ENCODE data around the gene LORICRIN. TPM values are rescaled to one million over a fixed set of nuclear protein-coding genes. Genes with fewer than 3 reads are reported as not detected.
"Not testable (repeated sequence)": the region's sequence is repeated elsewhere in the genome, so short reads cannot be mapped to it uniquely, and the experiment has no call there.

Gene LORICRIN
- total RNA-seq, 4 donors from 2014 or later: not detected

DNA sequence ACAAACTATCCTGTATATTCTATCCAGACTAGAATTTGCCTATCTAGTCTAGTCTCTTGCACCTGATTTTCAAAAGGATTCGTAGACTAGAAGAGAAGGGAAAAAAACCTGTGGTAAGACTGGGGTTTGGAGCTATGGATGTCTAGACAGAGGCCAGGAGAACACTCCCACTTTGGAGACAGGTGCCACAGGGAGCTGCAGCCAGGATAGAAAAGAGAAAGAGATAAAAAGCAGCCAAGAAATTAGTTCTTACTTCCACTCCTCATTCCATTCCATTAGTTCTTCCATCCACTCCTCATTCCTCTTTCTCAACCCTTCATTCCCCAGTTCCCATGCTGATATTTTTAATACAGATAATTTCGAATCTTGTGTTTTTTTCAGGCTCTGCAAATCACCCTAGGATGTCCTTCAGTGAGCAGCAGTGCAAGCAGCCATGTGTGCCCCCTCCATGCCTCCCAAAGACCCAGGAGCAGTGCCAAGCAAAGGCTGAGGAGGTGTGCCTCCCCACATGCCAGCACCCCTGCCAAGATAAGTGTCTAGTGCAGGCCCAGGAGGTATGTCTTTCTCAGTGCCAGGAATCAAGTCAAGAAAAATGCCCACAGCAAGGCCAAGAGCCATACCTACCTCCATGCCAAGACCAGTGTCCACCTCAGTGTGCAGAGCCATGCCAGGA lies 41.6 kb upstream of the LORICRIN start:
- Histone ChIP-seq H3K27ac (no peak overlapping the region), H3K36me3 (no peaks in the 10 kb centered on the region), H3K27me3 (no peaks in the 10 kb centered on the region), H3K4me3 (no peak overlapping the region), H3K4me1 (no peaks in the 10 kb centered on the region), H3K9me3 (no peaks in the 10 kb centered on the region)
- TF ChIP-seq, protein P1, sequence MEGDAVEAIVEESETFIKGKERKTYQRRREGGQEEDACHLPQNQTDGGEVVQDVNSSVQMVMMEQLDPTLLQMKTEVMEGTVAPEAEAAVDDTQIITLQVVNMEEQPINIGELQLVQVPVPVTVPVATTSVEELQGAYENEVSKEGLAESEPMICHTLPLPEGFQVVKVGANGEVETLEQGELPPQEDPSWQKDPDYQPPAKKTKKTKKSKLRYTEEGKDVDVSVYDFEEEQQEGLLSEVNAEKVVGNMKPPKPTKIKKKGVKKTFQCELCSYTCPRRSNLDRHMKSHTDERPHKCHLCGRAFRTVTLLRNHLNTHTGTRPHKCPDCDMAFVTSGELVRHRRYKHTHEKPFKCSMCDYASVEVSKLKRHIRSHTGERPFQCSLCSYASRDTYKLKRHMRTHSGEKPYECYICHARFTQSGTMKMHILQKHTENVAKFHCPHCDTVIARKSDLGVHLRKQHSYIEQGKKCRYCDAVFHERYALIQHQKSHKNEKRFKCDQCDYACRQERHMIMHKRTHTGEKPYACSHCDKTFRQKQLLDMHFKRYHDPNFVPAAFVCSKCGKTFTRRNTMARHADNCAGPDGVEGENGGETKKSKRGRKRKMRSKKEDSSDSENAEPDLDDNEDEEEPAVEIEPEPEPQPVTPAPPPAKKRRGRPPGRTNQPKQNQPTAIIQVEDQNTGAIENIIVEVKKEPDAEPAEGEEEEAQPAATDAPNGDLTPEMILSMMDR (IDR thresholded peaks at IDR 0.05): no peak
- TF ChIP-seq POLR2A (IDR thresholded peaks at IDR 0.05): no peak
- no peak for DNase-seq

DNA sequence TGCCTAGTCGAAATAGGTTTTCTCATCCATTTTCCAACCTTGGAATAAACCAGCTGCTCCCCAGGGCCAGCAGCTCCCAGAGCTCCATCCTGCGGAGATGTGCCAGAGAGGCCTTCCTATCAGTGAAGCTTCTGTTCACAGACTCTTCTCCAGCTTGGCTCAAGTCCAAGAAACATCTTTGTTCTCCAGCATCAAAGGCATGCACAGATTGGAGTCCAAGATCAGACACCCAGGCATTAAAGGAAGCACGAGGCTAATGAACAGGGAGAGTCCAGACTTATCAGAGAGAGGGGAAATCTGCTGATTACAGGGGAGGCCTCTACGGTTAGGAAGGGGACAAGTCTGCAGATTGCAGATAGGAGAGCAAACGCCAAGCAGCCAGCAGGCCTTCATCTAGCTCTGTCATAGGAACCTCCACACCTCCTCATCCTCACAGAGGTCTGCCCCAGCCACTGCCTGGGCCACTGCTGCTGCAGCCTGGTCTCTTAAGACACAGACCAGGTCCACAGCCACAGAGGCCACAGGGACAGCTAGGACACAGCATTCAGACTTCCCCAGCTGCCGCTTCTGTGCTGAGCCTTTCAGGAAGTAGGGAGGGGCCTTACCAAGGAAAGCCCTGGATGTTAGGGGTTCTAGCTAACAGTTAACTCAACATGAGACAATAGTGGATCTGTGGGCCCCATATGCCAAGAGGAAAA lies 38.7 kb upstream of the LORICRIN start:
- Histone ChIP-seq H3K9me3 (no peaks in the 10 kb centered on the region), H3K4me1 (no peaks in the 10 kb centered on the region), H3K27ac (no peak overlapping the region), H3K27me3 (no peaks in the 10 kb centered on the region), H3K36me3 (no peaks in the 10 kb centered on the region), H3K4me3 (no peak overlapping the region)
- no peak for DNase-seq
- no peak for TF ChIP-seq POLR2A (IDR thresholded peaks at IDR 0.05)
- TF ChIP-seq, protein P1 (IDR thresholded peaks at IDR 0.05): no peak

DNA sequence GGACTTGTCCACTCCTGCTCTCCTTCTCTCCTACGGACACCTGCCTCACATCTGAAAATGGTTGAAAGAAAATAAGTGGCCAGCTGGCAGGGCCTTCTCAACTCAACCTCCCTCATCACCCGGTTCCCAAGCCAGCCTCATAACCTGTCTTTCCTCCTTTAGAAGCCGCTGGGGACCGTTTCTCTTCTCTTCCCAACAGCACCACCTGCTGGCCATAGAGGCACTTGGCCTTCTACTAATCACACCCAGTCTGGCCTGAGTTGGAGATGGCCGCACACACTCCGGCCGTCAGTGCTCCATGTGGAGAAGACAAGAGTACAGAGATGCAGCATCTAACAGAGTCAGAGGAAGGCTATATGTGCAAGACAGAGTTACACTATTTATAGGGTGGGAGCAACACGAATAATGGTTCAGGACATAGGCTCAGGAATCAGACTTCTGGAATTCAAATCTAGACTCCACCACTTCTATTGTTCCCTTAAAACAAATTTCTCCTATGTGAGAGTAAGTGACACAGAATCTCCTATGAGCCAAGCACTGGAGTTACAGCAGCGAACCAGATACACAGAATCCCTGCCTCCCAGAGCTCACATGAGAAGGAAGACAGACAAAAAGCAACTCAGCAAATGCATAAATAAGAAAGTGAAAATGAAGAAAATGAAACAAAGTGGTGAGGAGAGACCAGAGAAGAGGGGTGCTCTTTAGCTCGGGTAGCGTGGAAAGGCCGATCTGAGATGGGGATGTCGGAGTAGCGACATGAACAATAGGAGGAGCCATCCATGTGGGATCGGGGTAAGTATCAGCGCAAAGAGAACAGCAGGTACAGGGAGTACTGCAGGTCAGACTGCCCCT lies 36.2 kb upstream of the LORICRIN start:
- TF ChIP-seq, protein P1 (IDR thresholded peaks at IDR 0.05): peak in 5 of 6 experiments; percentile 9 to 71 (median 68)
- H3K9me3 ChIP-seq: not testable (repeated sequence)

DNA sequence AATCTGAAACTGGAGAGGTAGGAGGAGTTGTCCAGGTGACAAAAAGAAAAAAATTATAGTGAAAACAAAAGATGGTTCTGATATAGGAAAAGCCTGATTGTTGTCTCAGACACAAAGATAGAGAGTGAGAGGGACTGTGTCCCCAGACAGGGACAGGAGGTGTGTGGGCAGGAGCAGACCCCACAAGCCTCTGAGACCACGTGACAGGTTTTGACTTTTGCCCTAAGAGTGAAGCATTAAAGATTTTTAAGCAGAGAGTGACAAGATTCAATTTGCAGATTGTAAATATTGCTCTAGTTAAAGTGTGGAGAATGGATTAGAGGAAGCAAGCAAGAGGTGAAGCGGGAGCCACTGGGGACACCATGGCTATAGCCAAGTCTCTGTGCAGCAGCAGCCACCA lies 31.7 kb upstream of the LORICRIN start:
- TF ChIP-seq POLR2A (IDR thresholded peaks at IDR 0.05): no peak
- TF ChIP-seq, protein P1 (IDR thresholded peaks at IDR 0.05): no peak
- peaks cover 0 to 12% (median 0%) of the 10 kb centered on the region in 4 donors for H3K4me1 ChIP-seq

More for the DNA sequence above, 36.2 kb upstream of the LORICRIN start:
- H3K27me3 ChIP-seq, H3K27ac ChIP-seq, H3K4me3 ChIP-seq, H3K36me3 ChIP-seq, H3K4me1 ChIP-seq: not testable (repeated sequence)
- peak; percentile 49 to 87 (median 64) for DNase-seq

DNA sequence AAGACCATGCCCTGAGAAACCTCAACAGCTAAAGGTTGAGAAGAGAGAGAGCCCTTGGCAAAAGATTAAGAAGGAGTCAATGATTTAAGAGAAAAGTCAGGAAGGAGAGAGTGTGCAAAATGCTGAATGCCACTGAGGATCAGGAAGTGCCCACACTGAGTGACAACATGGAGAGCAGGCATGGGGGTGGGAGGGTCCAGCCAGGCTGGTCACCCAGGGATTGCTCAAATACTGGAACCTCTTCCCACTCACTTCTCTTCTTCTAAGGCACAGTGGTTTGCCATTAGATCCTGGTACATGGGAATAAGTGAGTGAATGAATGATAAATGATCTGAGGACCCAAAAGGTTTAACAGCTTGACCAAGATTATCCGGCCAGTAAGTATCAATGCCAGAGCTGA lies 31.0 kb upstream of the LORICRIN start:
- Histone ChIP-seq H3K4me3 (no peak overlapping the region), H3K27me3 (no peaks in the 10 kb centered on the region), H3K36me3 (no peaks in the 10 kb centered on the region), H3K4me1 (peaks cover 0 to 17% (median 0%) of the 10 kb centered on the region in 4 donors), H3K27ac (no peak overlapping the region), H3K9me3 (no peaks in the 10 kb centered on the region)
- TF ChIP-seq, protein P1 (IDR thresholded peaks at IDR 0.05): no peak
- TF ChIP-seq POLR2A (IDR thresholded peaks at IDR 0.05): no peak
- no peak for DNase-seq

More for the DNA sequence above, 31.7 kb upstream of the LORICRIN start:
- Histone ChIP-seq H3K27ac (no peak overlapping the region), H3K4me3 (no peak overlapping the region), H3K9me3 (no peaks in the 10 kb centered on the region), H3K36me3 (no peaks in the 10 kb centered on the region), H3K27me3 (no peaks in the 10 kb centered on the region)
- no peak for DNase-seq

Measured in Peyer's patch (tissue), 4 donors.